Thyroid gland (tissue), 4 donors: Measurements from ENCODE around the gene MPST.

Experiments
- POLR2A ChIP-seq, 2 donors: fragments of 450-650 bp; IDR thresholded peaks; one replicate each; pipeline ENCODE4 v1.6.1; 2017; ENCODE audit warnings: antibody characterized with exemption in 2 of 2, mild to moderate bottlenecking in 2 of 2, moderate library complexity in 1 of 2
- TF ChIP-seq, protein P1 (sequence below), 6 experiments: fragments of 200-600 bp in 3 of 6; fragments of 450-650 bp in 3 of 6; sonication (generic) in 3 of 6; IDR thresholded peaks; one replicate each; pipeline ENCODE4 v1.5.1; 2016 to 2019; ENCODE audit warnings: antibody characterized with exemption in 6 of 6, mild to moderate bottlenecking in 2 of 6, inconsistent platforms in 1 of 6, moderate library complexity in 1 of 6

DNA sequence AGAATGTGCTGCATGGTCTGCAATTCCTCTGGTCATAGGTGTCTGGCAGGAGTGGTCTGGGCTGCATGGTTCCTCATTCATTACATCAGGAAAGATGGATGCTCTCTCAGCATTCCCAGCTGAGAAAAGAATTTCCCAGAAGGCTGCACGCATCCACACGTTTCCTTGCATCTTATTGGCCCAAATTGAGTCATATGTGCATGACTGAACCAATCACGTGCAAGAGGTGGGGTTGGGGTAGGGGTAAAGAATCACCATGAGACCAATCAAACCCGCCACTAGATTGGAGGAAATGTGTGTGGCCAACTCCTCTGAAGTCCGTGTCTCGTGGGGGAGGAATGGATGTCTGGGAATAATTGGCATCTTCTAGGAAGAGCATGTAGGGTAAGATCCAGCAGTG is 29.1 kb upstream of the MPST start:
- no peak for TF ChIP-seq POLR2A (IDR thresholded peaks at IDR 0.05)
- TF ChIP-seq, protein P1, sequence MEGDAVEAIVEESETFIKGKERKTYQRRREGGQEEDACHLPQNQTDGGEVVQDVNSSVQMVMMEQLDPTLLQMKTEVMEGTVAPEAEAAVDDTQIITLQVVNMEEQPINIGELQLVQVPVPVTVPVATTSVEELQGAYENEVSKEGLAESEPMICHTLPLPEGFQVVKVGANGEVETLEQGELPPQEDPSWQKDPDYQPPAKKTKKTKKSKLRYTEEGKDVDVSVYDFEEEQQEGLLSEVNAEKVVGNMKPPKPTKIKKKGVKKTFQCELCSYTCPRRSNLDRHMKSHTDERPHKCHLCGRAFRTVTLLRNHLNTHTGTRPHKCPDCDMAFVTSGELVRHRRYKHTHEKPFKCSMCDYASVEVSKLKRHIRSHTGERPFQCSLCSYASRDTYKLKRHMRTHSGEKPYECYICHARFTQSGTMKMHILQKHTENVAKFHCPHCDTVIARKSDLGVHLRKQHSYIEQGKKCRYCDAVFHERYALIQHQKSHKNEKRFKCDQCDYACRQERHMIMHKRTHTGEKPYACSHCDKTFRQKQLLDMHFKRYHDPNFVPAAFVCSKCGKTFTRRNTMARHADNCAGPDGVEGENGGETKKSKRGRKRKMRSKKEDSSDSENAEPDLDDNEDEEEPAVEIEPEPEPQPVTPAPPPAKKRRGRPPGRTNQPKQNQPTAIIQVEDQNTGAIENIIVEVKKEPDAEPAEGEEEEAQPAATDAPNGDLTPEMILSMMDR (IDR thresholded peaks at IDR 0.05): no peak
